Lower leg skin (tissue), 3 donors: ENCODE results near the gene ST6GALNAC3.

Experiments used
- CTCF ChIP-seq, 3 donors: fragments of 450-650 bp; IDR thresholded peaks; one replicate each; pipeline ENCODE4 v1.5.1; 2016; ENCODE audit warnings: antibody characterized with exemption in 3 of 3, mild to moderate bottlenecking in 3 of 3, moderate library complexity in 2 of 3
- POLR2A ChIP-seq, 2 donors: fragments of 450-650 bp; IDR thresholded peaks; one replicate each; pipeline ENCODE4 v1.6.1; 2016 to 2017; ENCODE audit warnings: antibody characterized with exemption in 2 of 2, mild to moderate bottlenecking in 1 of 2, moderate library complexity in 1 of 2

DNA sequence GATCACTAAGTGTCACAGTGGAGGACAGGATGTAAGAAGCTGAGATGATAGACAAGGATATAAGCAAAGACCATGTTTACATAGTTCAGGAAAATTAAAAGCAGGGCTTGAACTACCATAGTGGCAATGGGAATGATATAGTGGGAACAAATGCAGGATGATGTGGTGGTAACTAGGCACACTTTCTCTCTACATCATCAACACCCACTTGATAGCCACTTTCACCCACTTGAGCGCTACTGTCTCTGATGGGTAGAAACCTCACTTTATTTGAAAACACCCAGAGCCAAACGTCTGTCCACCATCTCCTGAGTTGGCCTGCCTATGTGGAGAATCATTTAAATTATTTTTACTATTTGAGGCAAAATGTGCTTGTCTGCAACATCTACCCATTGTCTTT, 487.7 kb downstream of the ST6GALNAC3 start:
- no peak for TF ChIP-seq CTCF (IDR thresholded peaks at IDR 0.05)
- no peak for TF ChIP-seq POLR2A (IDR thresholded peaks at IDR 0.05)
